Activated naive CD8-positive, alpha-beta T cell (primary cell): ENCODE results near the gene HCN2.
A peak's percentile ranks its signal among the peaks of the same experiment; 100 is the strongest.

Source experiments
- H3K27ac Mint-ChIP-seq: one replicate; pipeline ENCODE4 v1.8.0; 2021; ENCODE audit warnings: mixed read lengths
- H3K27me3 Mint-ChIP-seq: one replicate; pipeline ENCODE4 v1.8.0; 2021; ENCODE audit warnings: mixed read lengths
- H3K36me3 Mint-ChIP-seq: one replicate; pipeline ENCODE4 v1.8.0; 2021; ENCODE audit warnings: mixed read lengths
- H3K4me1 Mint-ChIP-seq: one replicate; pipeline ENCODE4 v1.8.0; 2021; ENCODE audit warnings: low read depth, mixed read lengths
- H3K4me3 Mint-ChIP-seq: one replicate; pipeline ENCODE4 v1.8.0; 2021; ENCODE audit warnings: mild to moderate bottlenecking, mixed read lengths
- H3K9me3 Mint-ChIP-seq: one replicate; pipeline ENCODE4 v1.8.0; 2021; ENCODE audit warnings: low read depth, mixed read lengths

HCN2 gene

DNA sequence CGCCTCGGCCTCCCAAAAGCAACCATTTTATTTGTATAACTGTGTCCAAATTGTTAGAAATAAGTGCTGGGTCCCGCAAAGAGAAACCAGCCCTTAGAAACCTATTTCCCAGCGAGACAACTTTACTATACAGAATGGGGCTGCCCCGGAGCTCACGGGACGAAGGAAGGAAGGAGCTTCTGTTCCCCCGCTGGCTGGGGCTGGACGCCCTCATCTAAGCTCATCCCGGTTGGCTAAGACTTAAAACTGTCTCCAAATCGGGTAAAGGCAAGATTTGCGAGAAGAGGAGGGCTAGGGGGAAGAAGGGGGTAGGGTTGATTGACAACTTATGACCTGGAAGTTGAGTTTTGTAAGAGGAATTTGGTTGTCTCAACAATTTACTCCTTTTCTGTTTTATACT lies 29.6 kb upstream of the HCN2 start:
- no peaks in the 10 kb centered on the region for H3K9me3 Mint-ChIP-seq
- no peak overlapping the region for H3K27ac Mint-ChIP-seq
- peaks cover 2% of the 10 kb centered on the region for H3K4me1 Mint-ChIP-seq
- H3K27me3 Mint-ChIP-seq, result no peaks in the 10 kb centered on the region
- no peaks in the 10 kb centered on the region for H3K36me3 Mint-ChIP-seq
- H3K4me3 Mint-ChIP-seq, result no peak overlapping the region

- Mint-ChIP-seq H3K9me3 (no peaks in the 10 kb centered on the region), H3K27me3 (no peaks in the 10 kb centered on the region), H3K36me3 (no peaks in the 10 kb centered on the region), H3K27ac (no peak overlapping the region), H3K4me3 (no peak overlapping the region), H3K4me1 (peaks cover 11% of the 10 kb centered on the region)
Observed at GRCh38 chr19:566403-566802, 23.3 kb upstream of the HCN2 start.

GRCh38 chr19:566844-567243 lies 22.8 kb upstream of the HCN2 start:
- Mint-ChIP-seq H3K27me3 (no peaks in the 10 kb centered on the region), H3K4me3 (no peak overlapping the region), H3K4me1 (peaks cover 12% of the 10 kb centered on the region), H3K36me3 (no peaks in the 10 kb centered on the region), H3K9me3 (no peaks in the 10 kb centered on the region), H3K27ac (no peak overlapping the region)

DNA sequence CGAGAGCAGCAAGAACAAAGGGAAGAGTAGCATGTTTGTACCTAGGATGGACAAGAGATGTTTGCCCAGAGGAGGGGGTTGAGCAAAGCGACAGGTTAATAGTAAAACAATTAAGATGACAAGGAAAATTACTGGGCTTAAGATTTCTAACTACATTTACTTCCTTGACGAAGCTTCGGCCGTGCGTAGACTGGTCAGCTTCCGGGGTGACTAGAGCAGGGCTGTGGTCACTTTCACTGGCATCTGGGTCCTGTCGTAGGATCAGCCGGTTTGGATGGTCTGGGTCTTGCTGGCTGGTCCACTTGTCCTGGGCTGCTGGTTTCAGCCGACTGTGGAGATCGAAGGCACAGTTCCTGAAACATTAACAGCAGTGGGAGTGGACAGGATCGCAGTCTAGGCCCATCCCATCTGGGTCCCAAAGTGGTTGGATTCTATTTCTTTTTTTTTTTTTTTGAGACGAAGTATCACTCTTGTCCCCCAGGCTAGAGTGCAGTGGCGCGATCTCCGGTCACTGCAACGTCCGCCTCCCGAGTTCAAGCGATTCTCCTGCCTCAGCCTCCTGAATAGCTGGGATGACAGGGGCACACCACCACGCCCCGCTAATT lies 22.3 kb upstream of the HCN2 start:
- no peak overlapping the region for H3K4me3 Mint-ChIP-seq
- no peaks in the 10 kb centered on the region for H3K9me3 Mint-ChIP-seq
- H3K27ac Mint-ChIP-seq, result no peak overlapping the region
- H3K36me3 Mint-ChIP-seq, result no peaks in the 10 kb centered on the region
- peaks cover 13% of the 10 kb centered on the region for H3K4me1 Mint-ChIP-seq
- H3K27me3 Mint-ChIP-seq, result no peaks in the 10 kb centered on the region

- H3K9me3 Mint-ChIP-seq, result no peaks in the 10 kb centered on the region
- H3K4me3 Mint-ChIP-seq, result no peak overlapping the region
- H3K36me3 Mint-ChIP-seq, result no peaks in the 10 kb centered on the region
- peaks cover 27% of the 10 kb centered on the region for H3K4me1 Mint-ChIP-seq
- H3K27ac Mint-ChIP-seq, result no peak overlapping the region
- no peaks in the 10 kb centered on the region for H3K27me3 Mint-ChIP-seq
Observed at GRCh38 chr19:570251-570686, 19.4 kb upstream of the HCN2 start.

GRCh38 chr19:570937-571565 lies 18.6 kb upstream of the HCN2 start:
- H3K9me3 Mint-ChIP-seq, result no peaks in the 10 kb centered on the region
- peak overlapping the region; percentile 95 for H3K4me3 Mint-ChIP-seq
- H3K27me3 Mint-ChIP-seq, result no peaks in the 10 kb centered on the region
- H3K36me3 Mint-ChIP-seq, result no peaks in the 10 kb centered on the region
- H3K27ac Mint-ChIP-seq, result peak overlapping the region; percentile 93
- H3K4me1 Mint-ChIP-seq, result peaks cover 27% of the 10 kb centered on the region

DNA sequence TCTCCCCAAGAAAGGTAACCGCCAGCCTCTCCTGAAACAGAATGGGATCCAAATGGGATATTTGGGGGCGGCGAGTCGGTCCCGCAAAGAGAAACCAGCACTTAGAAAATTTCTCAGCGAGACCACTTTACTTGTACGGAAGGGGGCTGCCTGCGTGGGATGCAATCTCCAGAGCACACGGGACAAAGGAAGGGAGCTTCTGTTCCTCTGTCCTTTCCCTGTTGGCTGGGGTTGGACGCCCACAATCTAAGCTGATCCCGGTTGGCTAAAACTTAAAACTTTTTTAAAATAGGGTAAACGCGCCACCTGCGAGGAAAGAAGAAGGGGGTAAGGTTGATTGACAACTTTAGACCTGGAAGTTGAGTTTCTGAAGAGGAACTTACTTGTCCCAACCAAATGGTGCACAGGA lies 18.1 kb upstream of the HCN2 start:
- H3K4me1 Mint-ChIP-seq, result peaks cover 30% of the 10 kb centered on the region
- H3K36me3 Mint-ChIP-seq, result no peaks in the 10 kb centered on the region
- H3K27ac Mint-ChIP-seq, result peak overlapping the region; percentile 93
- peak overlapping the region; percentile 95 for H3K4me3 Mint-ChIP-seq
- no peaks in the 10 kb centered on the region for H3K9me3 Mint-ChIP-seq
- no peaks in the 10 kb centered on the region for H3K27me3 Mint-ChIP-seq

GRCh38 chr19:572140-572742 lies 17.4 kb upstream of the HCN2 start, which contains the start of gene BSG:
TSS of gene BSG (plus strand) at chr19:572596. CDS start at chr19:572635, 39 bp downstream.
- no peaks in the 10 kb centered on the region for H3K27me3 Mint-ChIP-seq
- H3K4me3 Mint-ChIP-seq, result peak within 1 kb of the TSS; percentile 95
- H3K4me1 Mint-ChIP-seq, result peaks cover 33% of the 10 kb centered on the region
- peak within 1 kb of the TSS; percentile 93 for H3K27ac Mint-ChIP-seq
- H3K9me3 Mint-ChIP-seq, result no peaks in the 10 kb centered on the region
- H3K36me3 Mint-ChIP-seq, result no peaks in the 10 kb centered on the region

DNA sequence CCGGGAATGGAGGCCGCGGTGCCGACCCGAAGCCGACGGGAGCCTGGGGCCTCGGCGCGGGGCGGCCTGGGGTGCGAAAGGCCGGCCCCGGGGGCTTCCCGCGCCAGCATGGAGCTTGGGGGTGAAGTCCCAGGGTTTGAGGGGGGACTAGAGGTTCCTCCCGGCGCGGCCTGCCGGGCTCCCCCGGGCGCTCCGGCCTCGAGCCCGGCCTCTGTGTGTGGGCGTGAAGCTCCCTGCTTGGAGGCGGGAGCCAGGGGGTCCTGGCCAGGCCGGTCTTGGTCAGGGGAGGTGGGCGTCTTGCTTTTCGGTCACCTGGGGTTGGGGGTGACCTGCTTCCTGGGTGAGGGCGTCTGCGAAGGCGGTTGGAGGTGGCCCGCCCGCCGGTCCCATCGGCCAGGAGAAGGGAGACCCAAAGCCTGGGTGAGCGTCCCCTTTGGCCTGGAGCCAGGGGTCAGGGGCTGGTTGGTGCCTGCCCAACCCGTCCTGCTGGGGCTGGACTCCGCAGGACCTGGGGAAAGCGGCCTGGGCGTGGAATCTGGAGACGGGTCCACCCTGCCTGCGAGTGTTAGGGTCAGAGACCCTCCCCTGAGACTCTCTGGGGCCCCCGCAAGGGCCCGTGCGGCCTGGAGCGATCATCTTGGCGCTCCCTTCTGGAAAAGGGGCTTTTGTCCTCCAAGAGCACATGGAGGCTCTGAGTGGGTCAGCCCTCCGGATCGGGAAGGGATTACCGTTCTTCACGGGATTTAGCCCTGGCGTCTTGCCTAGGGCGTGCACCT lies 16.8 kb upstream of the HCN2 start:
- H3K4me1 Mint-ChIP-seq, result peaks cover 33% of the 10 kb centered on the region
- H3K27ac Mint-ChIP-seq, result peak overlapping the region; percentile 58

DNA sequence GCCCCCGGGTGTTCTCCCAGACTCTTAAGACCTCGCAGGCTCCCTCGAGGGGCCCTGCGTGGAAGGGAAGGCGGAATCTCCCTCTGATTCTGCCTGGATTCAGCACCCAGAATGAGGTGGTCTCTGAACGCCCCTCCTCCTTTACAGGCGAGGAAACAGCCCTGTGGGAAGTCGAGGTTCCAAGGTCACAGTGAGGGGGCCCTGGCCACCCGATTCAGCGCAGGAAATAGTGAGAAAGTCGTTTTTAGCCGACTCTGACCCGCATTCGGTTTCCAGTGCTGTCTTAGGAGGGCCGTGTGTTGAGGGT lies 16.2 kb upstream of the HCN2 start:
- H3K4me1 Mint-ChIP-seq, result peaks cover 33% of the 10 kb centered on the region
- no peaks in the 10 kb centered on the region for H3K27me3 Mint-ChIP-seq
- H3K27ac Mint-ChIP-seq, result peak overlapping the region; percentile 58
- H3K9me3 Mint-ChIP-seq, result no peaks in the 10 kb centered on the region
- H3K4me3 Mint-ChIP-seq, result peak overlapping the region; percentile 88
- H3K36me3 Mint-ChIP-seq, result no peaks in the 10 kb centered on the region

More for the DNA sequence above, 16.8 kb upstream of the HCN2 start:
- Mint-ChIP-seq H3K27me3 (no peaks in the 10 kb centered on the region), H3K9me3 (no peaks in the 10 kb centered on the region), H3K36me3 (no peaks in the 10 kb centered on the region), H3K4me3 (peak overlapping the region; percentile 89)

- H3K27ac Mint-ChIP-seq, result no peak overlapping the region
- H3K27me3 Mint-ChIP-seq, result no peaks in the 10 kb centered on the region
- peaks cover 29% of the 10 kb centered on the region for H3K4me1 Mint-ChIP-seq
- peak overlapping the region; percentile 88 for H3K4me3 Mint-ChIP-seq
- no peaks in the 10 kb centered on the region for H3K36me3 Mint-ChIP-seq
- H3K9me3 Mint-ChIP-seq, result no peaks in the 10 kb centered on the region
Observed at GRCh38 chr19:574658-575526, 14.8 kb upstream of the HCN2 start.

DNA sequence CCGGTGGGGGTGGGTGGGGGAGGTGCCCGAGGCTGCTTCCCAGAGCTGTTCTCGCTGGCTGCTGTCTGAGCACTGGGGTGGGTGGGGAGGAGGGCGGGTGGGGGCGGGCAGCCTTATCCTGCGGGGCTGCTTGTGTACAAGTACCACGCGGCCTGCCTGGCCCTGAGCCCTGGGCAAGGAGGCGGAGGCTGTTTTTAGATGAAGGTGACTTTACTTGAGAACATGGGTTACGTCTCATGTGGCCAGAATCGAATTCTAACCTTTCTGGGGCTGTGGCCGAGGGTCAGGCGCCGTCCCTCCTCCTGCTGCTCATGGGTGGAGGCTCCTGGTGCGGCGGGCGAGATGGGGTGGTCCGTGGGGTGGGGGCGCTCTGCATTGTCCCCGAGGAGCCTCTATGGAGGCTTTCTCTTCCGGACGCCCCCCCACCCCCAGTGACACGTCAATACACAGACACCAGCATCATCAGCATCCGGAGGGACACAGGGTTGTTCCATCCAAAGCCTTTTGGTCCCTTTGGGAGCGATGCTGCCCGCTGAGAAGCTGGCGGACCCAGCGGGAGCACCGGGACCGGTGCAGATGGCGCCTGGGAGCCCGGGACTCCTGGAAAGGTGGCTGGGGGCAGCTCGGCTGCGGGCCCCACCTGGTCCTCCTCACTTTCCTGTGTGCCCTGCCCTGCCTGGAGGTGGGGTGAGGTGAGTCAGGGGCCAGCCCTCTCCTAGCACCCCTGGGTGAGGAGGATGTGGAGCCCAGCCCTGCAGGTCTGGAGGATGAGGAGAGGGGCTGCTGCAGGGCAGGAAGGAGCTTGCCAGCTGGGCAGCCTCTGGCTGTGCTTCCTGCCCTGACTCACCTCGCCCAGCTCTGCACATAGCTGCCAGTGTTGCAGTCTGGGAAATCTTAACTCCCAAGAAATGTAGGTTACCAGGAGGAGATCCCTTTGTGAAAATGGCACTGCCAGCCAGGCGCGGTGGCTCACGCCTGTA lies 13.9 kb upstream of the HCN2 start:
- Mint-ChIP-seq H3K27ac (no peak overlapping the region), H3K9me3 (no peaks in the 10 kb centered on the region), H3K4me3 (peak overlapping the region; percentile 88), H3K27me3 (no peaks in the 10 kb centered on the region), H3K36me3 (no peaks in the 10 kb centered on the region), H3K4me1 (peaks cover 28% of the 10 kb centered on the region)

DNA sequence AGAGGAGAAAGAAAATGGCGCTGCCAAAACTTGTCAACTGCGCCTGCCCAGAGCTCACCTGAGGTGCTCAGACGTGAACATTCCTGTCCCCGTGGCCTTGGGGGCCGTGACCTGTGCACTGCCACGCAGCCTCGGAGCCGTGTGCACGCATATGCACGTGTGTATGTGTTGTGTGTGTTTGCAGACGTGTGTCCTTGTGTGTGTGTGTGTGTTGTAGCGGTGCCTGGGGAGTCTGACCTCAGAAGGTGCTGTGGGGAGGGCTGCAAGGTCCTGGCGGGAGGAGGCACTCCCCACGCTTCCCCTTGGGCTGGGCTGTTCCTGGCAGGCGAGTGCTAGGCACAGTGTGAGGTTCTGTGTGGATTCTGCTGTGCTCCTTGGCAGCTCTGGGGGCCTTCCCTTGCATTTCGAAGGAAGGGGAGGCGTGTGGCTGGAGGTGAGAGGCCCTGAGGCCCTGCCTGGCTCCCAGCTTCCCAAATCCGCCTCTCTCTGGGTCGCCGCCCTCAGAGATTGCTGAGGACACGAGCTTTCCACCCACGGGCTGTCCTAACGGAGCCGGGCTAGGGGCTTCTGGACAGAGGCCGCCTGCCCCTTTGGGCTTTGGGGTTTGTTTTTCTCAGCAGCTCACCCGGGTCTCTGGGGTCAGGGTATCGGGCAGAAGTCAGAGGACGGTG lies 12.8 kb upstream of the HCN2 start:
- no peaks in the 10 kb centered on the region for H3K27me3 Mint-ChIP-seq
- H3K4me3 Mint-ChIP-seq, result no peak overlapping the region

More for the DNA sequence above, 12.8 kb upstream of the HCN2 start:
- Mint-ChIP-seq H3K9me3 (no peaks in the 10 kb centered on the region), H3K36me3 (no peaks in the 10 kb centered on the region), H3K4me1 (peaks cover 21% of the 10 kb centered on the region), H3K27ac (no peak overlapping the region)
